Measurements from ENCODE around the gene C1orf122.
A peak's percentile ranks its signal among the peaks of the same experiment; 100 is the strongest.

C1orf122 gene

GRCh38 chr1:37792943-37793686, 14.5 kb upstream of the C1orf122 start:
- no peak overlapping the region for H3K4me3 ChIP-seq (ENCODE audit: low read length)
- no peak for TF ChIP-seq ZNF274 (IDR thresholded peaks at IDR 0.05; ENCODE audit: low read depth, low read length)

GRCh38 chr1:37793773-37794371, 13.7 kb upstream of the C1orf122 start, which contains the start of gene MANEAL:
Gene MANEAL (plus strand): TSS chr1:37793847. CDS start chr1:37794183, 336 bp downstream.
- no peak for TF ChIP-seq ZNF274 (IDR thresholded peaks at IDR 0.05; ENCODE audit: low read depth, low read length)
- peak within 1 kb of the TSS; percentile 56; the same call in 1 of the 2 replicates for H3K4me3 ChIP-seq (ENCODE audit: low read length)

- peak overlapping the region; percentile 33; the same call in 1 of the 2 replicates for H3K4me3 ChIP-seq (ENCODE audit: low read length)
- TF ChIP-seq ZNF274 (IDR thresholded peaks at IDR 0.05; ENCODE audit: low read depth, low read length), result no peak
These were observed 12.9 kb upstream of the C1orf122 start for GRCh38 chr1:37794372-37795339.

GRCh38 chr1:37795340-37796125, 12.1 kb upstream of the C1orf122 start:
- TF ChIP-seq ZNF274 (IDR thresholded peaks at IDR 0.05; ENCODE audit: low read depth, low read length), result no peak
- no peak overlapping the region; the same call in 1 of the 2 replicates for H3K4me3 ChIP-seq (ENCODE audit: low read length)

- H3K4me3 ChIP-seq (ENCODE audit: low read length), result no peak overlapping the region
- no peak for TF ChIP-seq ZNF274 (IDR thresholded peaks at IDR 0.05; ENCODE audit: low read depth, low read length)
These were observed 9.7 kb upstream of the C1orf122 start for GRCh38 chr1:37797750-37798345.

GRCh38 chr1:37802439-37802838, 5.2 kb upstream of the C1orf122 start:
- TF ChIP-seq ZNF274 (IDR thresholded peaks at IDR 0.05; ENCODE audit: low read depth, low read length), result no peak
- H3K4me3 ChIP-seq (ENCODE audit: low read length), result no peak overlapping the region

- no peak for TF ChIP-seq ZNF274 (IDR thresholded peaks at IDR 0.05; ENCODE audit: low read depth, low read length)
These were observed 403 bp upstream of the C1orf122 start for GRCh38 chr1:37807220-37807554.

GRCh38 chr1:37808369-37809319, 1.1 kb downstream of the C1orf122 start:
- peak overlapping the region; percentile 96 for H3K4me3 ChIP-seq (ENCODE audit: low read length)
- no peak for TF ChIP-seq ZNF274 (IDR thresholded peaks at IDR 0.05; ENCODE audit: low read depth, low read length)

More at GRCh38 chr1:37807220-37807554, 403 bp upstream of the C1orf122 start:
- peak overlapping the region; percentile 96 for H3K4me3 ChIP-seq (ENCODE audit: low read length)

GRCh38 chr1:37809942-37810341, 2.4 kb downstream of the C1orf122 start:
- H3K4me3 ChIP-seq (ENCODE audit: low read length), result no peak overlapping the region
- TF ChIP-seq ZNF274 (IDR thresholded peaks at IDR 0.05; ENCODE audit: low read depth, low read length), result no peak

GRCh38 chr1:37811027-37811655, 3.6 kb downstream of the C1orf122 start:
- TF ChIP-seq ZNF274 (IDR thresholded peaks at IDR 0.05; ENCODE audit: low read depth, low read length), result no peak
- H3K4me3 ChIP-seq (ENCODE audit: low read length), result no peak overlapping the region

- no peak for TF ChIP-seq ZNF274 (IDR thresholded peaks at IDR 0.05; ENCODE audit: low read depth, low read length)
- H3K4me3 ChIP-seq (ENCODE audit: low read length), result no peak overlapping the region
These were observed 6.0 kb downstream of the C1orf122 start for GRCh38 chr1:37813529-37814145.
